ENCODE data around the gene GPR3.
"Not testable (repeated sequence)": the region's sequence is repeated elsewhere in the genome, so short reads cannot be mapped to it uniquely, and the experiment has no call there.

GPR3 gene

GRCh38 chr1:27380224-27380623 lies 12.2 kb upstream of the GPR3 start:
- no peak for DNase-seq

- no peak for DNase-seq
Observed at GRCh38 chr1:27380766-27381733, 11.4 kb upstream of the GPR3 start.

GRCh38 chr1:27381969-27382762 lies 10.3 kb upstream of the GPR3 start:
- no peak for DNase-seq

GRCh38 chr1:27383039-27383605 lies 9.3 kb upstream of the GPR3 start, which contains the start of gene CD164L2:
CD164L2 (minus strand) TSS chr1:27383333; CDS start chr1:27383239, 94 bp downstream.
- DNase-seq = no peak

- no peak for DNase-seq
Observed at GRCh38 chr1:27383661-27384060, 8.8 kb upstream of the GPR3 start.

GRCh38 chr1:27384797-27385196 lies 7.6 kb upstream of the GPR3 start:
- DNase-seq = not testable (repeated sequence)

- DNase-seq = no peak
Observed at GRCh38 chr1:27388337-27389005, 4.0 kb upstream of the GPR3 start.

GRCh38 chr1:27391511-27392095 lies 819 bp upstream of the GPR3 start:
- DNase-seq = peak; percentile 21 to 26

GRCh38 chr1:27392778-27393635 lies 585 bp downstream of the GPR3 start:
- DNase-seq = no peak

- no peak for DNase-seq
Observed at GRCh38 chr1:27393641-27394281, 1.3 kb downstream of the GPR3 start.

- DNase-seq = no peak
Observed at GRCh38 chr1:27394282-27394658, 1.8 kb downstream of the GPR3 start.

- no peak for DNase-seq
Observed at GRCh38 chr1:27394925-27395324, 2.5 kb downstream of the GPR3 start.

GRCh38 chr1:27395441-27396195 lies 3.2 kb downstream of the GPR3 start:
- DNase-seq = peak; percentile 35 to 46

GRCh38 chr1:27397110-27397509 lies 4.7 kb downstream of the GPR3 start:
- DNase-seq = no peak

- DNase-seq = no peak
Observed at GRCh38 chr1:27397749-27398148, 5.3 kb downstream of the GPR3 start.

GRCh38 chr1:27398405-27399149 lies 6.2 kb downstream of the GPR3 start:
- no peak for DNase-seq

- no peak for DNase-seq
Observed at GRCh38 chr1:27399251-27400025, 7.0 kb downstream of the GPR3 start.
